ENCODE results near the gene CCR4.

- TF ChIP-seq EZH2phosphoT487 (IDR thresholded peaks at IDR 0.05; ENCODE audit: insufficient read depth, low read depth) (no peak), EZH2 (IDR thresholded peaks at IDR 0.05; ENCODE audit: insufficient read depth, poor library complexity, severe bottlenecking) (no peak)
These were observed 37.7 kb downstream of the CCR4 start for GRCh38 chr3:32989171-32989570.

Measured in GM23248 (cell line).